A549 (cell line): ENCODE measurements around the gene IFNL2. TPM values are rescaled to one million over a fixed set of nuclear protein-coding genes. Genes with fewer than 3 reads are reported as not detected.

ENCODE experiments used
- ATAC-seq, 2 experiments: fragments of 200-7000 bp in 1 of 2; fragments of >200 bp in 1 of 2; cut with Nextera tagmentation in 1 of 2; cut with Tn5 transposase in 1 of 2; 3 replicates each; pipeline versions ENCODE4 v1.8.0 to v1.9.1; 2018 to 2020; ENCODE audit warnings: mild to moderate bottlenecking in 1 of 2, moderate library complexity in 1 of 2
- CTCF ChIA-PET: fragments of 300-600 bp; sonication (Branson Sonifier 250); formaldehyde crosslinking; extraction: SDS; loops from one replicate; lab custom pipeline; 2021; ENCODE audit warnings: antibody characterized with exemption, inconsistent platforms; lab: Yijun Ruan, JAX
- POLR2A ChIA-PET: fragments of 350-600 bp; formaldehyde crosslinking; extraction: SDS; loops from one replicate; lab custom pipeline; 2021; ENCODE audit warnings: antibody characterized with exemption, inconsistent platforms; lab: Yijun Ruan, JAX
- DNase-seq, 2 experiments: peaks; one replicate each; pipeline versions ENCODE4 v3.0.0 to v3.0.0-alpha.2; 2011 to 2016; ENCODE audit warnings: low read depth in 1 of 2, low spot score in 1 of 2
- FAIRE-seq: peaks from 2 replicates; lab custom pipeline; 2011; peaks lifted over from hg19 to GRCh38; lab: Jason Lieb, UNC
- H3K27ac ChIP-seq, 2 experiments: fragments of >200 bp; sonication (Bioruptor Twin); formaldehyde crosslinking; 3 replicates each; pipeline ENCODE4 v1.5.1; 2016 to 2017
- H3K4me1 ChIP-seq: fragments of >200 bp; sonication (Bioruptor Twin); formaldehyde crosslinking; 3 replicates; pipeline ENCODE4 v1.6.1; 2016
- H3K4me2 ChIP-seq: fragments of >200 bp; sonication (Bioruptor Twin); formaldehyde crosslinking; 3 replicates; pipeline ENCODE4 v1.6.1; 2016
- H3K4me3 ChIP-seq: fragments of >200 bp; sonication (Bioruptor Twin); formaldehyde crosslinking; 3 replicates; pipeline ENCODE4 v1.5.1; 2016
- H3K9me3 ChIP-seq: fragments of >200 bp; sonication (Bioruptor Twin); formaldehyde crosslinking; 3 replicates; pipeline ENCODE4 v1.6.1; 2016
- BHLHE40 ChIP-seq: IDR thresholded peaks from 2 replicates; pipeline ENCODE4 v1.6.1; 2012; ENCODE audit warnings: low read depth, low read length, inconsistent platforms
- CBX2 ChIP-seq: fragments of 200-600 bp; sonication (generic); IDR thresholded peaks from 2 replicates; pipeline ENCODE4 v1.6.1; 2016; ENCODE audit warnings: low read depth, mild to moderate bottlenecking, borderline replicate concordance
- FOSB ChIP-seq: fragments of 250-450 bp; sonication (Bioruptor Pico); IDR thresholded peaks from 2 replicates; pipeline ENCODE4 v1.5.0; 2020; ENCODE audit warnings: mild to moderate bottlenecking, moderate library complexity
- GATA3 ChIP-seq: IDR thresholded peaks from 2 replicates; pipeline ENCODE4 v1.6.1; 2012; ENCODE audit warnings: borderline replicate concordance
- HDAC2 ChIP-seq: fragments of 200-600 bp; sonication (generic); IDR thresholded peaks from 2 replicates; pipeline ENCODE4 v1.6.1; 2016
- HES2 ChIP-seq: fragments of >200 bp; sonication (Bioruptor Twin); formaldehyde crosslinking; IDR thresholded peaks from 2 replicates; pipeline ENCODE4 v1.6.1; 2016
- HEYL ChIP-seq: fragments of 250-450 bp; sonication (Bioruptor Pico); IDR thresholded peaks from 2 replicates; pipeline ENCODE4 v1.8.0; 2021; ENCODE audit warnings: mild to moderate bottlenecking, moderate library complexity
- HOXB5 ChIP-seq: fragments of 250-450 bp; sonication (Bioruptor Pico); IDR thresholded peaks from 2 replicates; pipeline ENCODE4 v1.5.0; 2020; ENCODE audit warnings: mild to moderate bottlenecking, moderate library complexity
- MYC ChIP-seq: IDR thresholded peaks from 2 replicates; pipeline ENCODE4 v1.6.1; 2012; ENCODE audit warnings: mild to moderate bottlenecking, inconsistent platforms, low read length, improper control_type of control experiment, borderline replicate concordance
- NFE2L2 ChIP-seq: fragments of 150-350 bp; conservative IDR thresholded peaks from 2 replicates; pipeline ENCODE4 v1.6.1; 2014; ENCODE audit warnings: low read length
- NPAS2 ChIP-seq: fragments of 250-450 bp; sonication (Bioruptor Pico); IDR thresholded peaks from 2 replicates; pipeline ENCODE4 v1.8.0; 2022; ENCODE audit warnings: mild to moderate bottlenecking, moderate library complexity, borderline replicate concordance
- POLR2AphosphoS2 ChIP-seq: conservative IDR thresholded peaks from 2 replicates; pipeline ENCODE4 v1.6.1; 2012; ENCODE audit warnings: low read length, improper control_type of control experiment, inconsistent platforms
- RCOR1 ChIP-seq: fragments of 150-350 bp; IDR thresholded peaks from 2 replicates; pipeline ENCODE4 v1.6.1; 2014; ENCODE audit warnings: antibody characterized with exemption, low read length, low read depth
- TFCP2L1 ChIP-seq: fragments of 250-450 bp; sonication (Bioruptor Pico); IDR thresholded peaks from 2 replicates; pipeline ENCODE4 v1.5.0; 2021; ENCODE audit warnings: mild to moderate bottlenecking
- TP53 ChIP-seq: fragments of 250-450 bp; sonication (Bioruptor Pico); IDR thresholded peaks from 2 replicates; pipeline ENCODE4 v1.5.0; 2021; ENCODE audit warnings: mild to moderate bottlenecking, moderate library complexity
- USF2 ChIP-seq: fragments of 450-650 bp; IDR thresholded peaks from 2 replicates; pipeline ENCODE4 v1.6.1; 2014; ENCODE audit warnings: antibody characterized with exemption
- ZC3H11A ChIP-seq: fragments of 450-650 bp; IDR thresholded peaks from 2 replicates; pipeline ENCODE4 v1.6.1; 2014; ENCODE audit warnings: antibody characterized with exemption, mild to moderate bottlenecking
- ZSCAN20 ChIP-seq: fragments of 250-450 bp; sonication (Bioruptor Pico); IDR thresholded peaks from 2 replicates; pipeline ENCODE4 v1.8.0; 2022; ENCODE audit warnings: mild to moderate bottlenecking, moderate library complexity
- WGBS: methylation state at CpG from one replicate; pipeline ENCODE4 v1.1.6; 2017; ENCODE audit errors: missing lambda C conversion rate; 5-methylcytosine and 5-hydroxymethylcytosine counted together
- polyA plus RNA-seq, 4 experiments: library from polyadenylated mRNA; depleted of rRNA in 3 of 4; stranded (reverse); fragments of >200 nt; fragmentation: RNase III in 1 of 4; extraction: RNeasy Plus Mini Kit Qiagen cat#74134 plus additional on column Dnase treatment in 1 of 4; gene quantifications; 2 replicates in 3 of 4; 3 replicates in 1 of 4; pipeline ENCODE4 v1.2.3, GENCODE V29; 2011 to 2017
- TF ChIP-seq, protein P1 (sequence below): fragments of 200-600 bp; sonication (generic); IDR thresholded peaks from 2 replicates; pipeline ENCODE4 v1.6.1; 2016; ENCODE audit warnings: antibody characterized with exemption, mild to moderate bottlenecking, moderate library complexity
- TF ChIP-seq, protein P2 (sequence below): fragments of 150-350 bp; IDR thresholded peaks from 2 replicates; pipeline ENCODE4 v1.6.1; 2014; ENCODE audit warnings: low read depth, mild to moderate bottlenecking, low read length
- TF ChIP-seq, protein P3 (sequence below): fragments of >200 bp; sonication (Bioruptor Twin); formaldehyde crosslinking; IDR thresholded peaks from 3 replicates; pipeline ENCODE4 v1.5.1; 2016
- TF ChIP-seq, protein P4 (sequence below): fragments of >200 bp; sonication (Bioruptor Twin); formaldehyde crosslinking; IDR thresholded peaks from 3 replicates; pipeline ENCODE4 v1.6.1; 2016

Gene IFNL2
- polyA plus RNA-seq, 2 of the 4 experiments (the other 2 are of a cell fraction): not detected

DNA sequence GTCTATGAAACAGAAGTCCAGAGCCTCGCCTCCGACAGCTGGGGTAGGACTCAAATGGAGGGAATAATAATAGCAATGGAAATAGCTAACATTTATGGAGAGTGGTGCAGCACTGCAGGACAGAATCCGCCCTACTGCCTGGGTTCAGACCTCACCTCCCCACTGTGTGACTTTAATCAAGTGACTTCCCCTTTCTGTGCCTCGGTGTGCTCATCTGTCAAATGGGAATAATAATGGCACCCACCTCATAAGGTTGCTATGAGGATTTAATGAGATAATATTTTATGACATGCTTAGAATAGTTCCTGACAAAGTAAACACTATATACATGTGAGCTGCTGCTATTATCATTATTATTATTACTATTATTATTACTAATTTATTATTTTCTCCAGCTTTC lies 49.3 kb downstream of the IFNL2 start:
- ATAC-seq: no peak
- no peak for TF ChIP-seq POLR2AphosphoS2
- no peak for TF ChIP-seq FOSB
- TF ChIP-seq HEYL (CRISPR knock-in tag): no peak
- TF ChIP-seq BHLHE40: no peak
- no peak for TF ChIP-seq CBX2
- TF ChIP-seq, protein P1, sequence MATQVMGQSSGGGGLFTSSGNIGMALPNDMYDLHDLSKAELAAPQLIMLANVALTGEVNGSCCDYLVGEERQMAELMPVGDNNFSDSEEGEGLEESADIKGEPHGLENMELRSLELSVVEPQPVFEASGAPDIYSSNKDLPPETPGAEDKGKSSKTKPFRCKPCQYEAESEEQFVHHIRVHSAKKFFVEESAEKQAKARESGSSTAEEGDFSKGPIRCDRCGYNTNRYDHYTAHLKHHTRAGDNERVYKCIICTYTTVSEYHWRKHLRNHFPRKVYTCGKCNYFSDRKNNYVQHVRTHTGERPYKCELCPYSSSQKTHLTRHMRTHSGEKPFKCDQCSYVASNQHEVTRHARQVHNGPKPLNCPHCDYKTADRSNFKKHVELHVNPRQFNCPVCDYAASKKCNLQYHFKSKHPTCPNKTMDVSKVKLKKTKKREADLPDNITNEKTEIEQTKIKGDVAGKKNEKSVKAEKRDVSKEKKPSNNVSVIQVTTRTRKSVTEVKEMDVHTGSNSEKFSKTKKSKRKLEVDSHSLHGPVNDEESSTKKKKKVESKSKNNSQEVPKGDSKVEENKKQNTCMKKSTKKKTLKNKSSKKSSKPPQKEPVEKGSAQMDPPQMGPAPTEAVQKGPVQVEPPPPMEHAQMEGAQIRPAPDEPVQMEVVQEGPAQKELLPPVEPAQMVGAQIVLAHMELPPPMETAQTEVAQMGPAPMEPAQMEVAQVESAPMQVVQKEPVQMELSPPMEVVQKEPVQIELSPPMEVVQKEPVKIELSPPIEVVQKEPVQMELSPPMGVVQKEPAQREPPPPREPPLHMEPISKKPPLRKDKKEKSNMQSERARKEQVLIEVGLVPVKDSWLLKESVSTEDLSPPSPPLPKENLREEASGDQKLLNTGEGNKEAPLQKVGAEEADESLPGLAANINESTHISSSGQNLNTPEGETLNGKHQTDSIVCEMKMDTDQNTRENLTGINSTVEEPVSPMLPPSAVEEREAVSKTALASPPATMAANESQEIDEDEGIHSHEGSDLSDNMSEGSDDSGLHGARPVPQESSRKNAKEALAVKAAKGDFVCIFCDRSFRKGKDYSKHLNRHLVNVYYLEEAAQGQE: no peak
- TF ChIP-seq RCOR1: no peak
- ChIA-PET CTCF (interaction anchor here (1.0 to 9.1 kb wide), 4 partner anchors 10 to 208 kb away, joined by 3 to 86 read pairs (median 6); no protein-coding TSS in a partner anchor), POLR2A (no interaction called here)
- no peak overlapping the region for H3K27ac ChIP-seq
- H3K4me1 ChIP-seq: peaks cover 8% of the 10 kb centered on the region
- no peak overlapping the region for H3K4me3 ChIP-seq
- H3K4me2 ChIP-seq: no peak overlapping the region
- 89% methylated on average over 4 of the region's 4 CpGs for WGBS
- no peaks in the 10 kb centered on the region for H3K9me3 ChIP-seq
- DNase-seq: no peak
- FAIRE-seq: no peak

DNA sequence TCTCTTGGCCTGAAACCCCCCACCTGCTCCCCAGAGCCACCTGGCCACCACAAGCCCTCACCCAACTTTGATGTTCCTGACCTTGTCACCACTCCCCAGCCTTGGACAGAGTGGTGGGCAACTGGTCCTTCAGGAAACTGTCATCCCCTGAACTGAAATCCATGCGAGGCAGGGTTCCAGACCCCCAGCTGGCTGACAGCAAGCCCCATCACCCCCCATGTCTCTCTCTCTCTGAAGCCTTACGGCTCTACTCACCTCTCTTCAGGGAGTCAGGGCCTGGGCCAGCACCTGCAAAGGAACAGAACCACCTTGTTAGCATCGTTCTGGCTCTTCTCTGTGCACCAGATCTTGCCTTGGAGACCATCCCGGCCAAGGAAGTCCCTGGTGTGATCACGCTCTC lies 49.9 kb downstream of the IFNL2 start:
- FAIRE-seq (no peak), DNase-seq (no peak), ATAC-seq (no peak)
- H3K4me2 ChIP-seq: no peak overlapping the region
- H3K4me3 ChIP-seq: no peak overlapping the region
- peaks cover 8% of the 10 kb centered on the region for H3K4me1 ChIP-seq
- ChIA-PET CTCF (interaction anchor here (1.0 to 9.1 kb wide), 3 partner anchors 10 to 196 kb away, joined by 3 to 86 read pairs (median 5); no protein-coding TSS in a partner anchor), POLR2A (no interaction called here)
- no peaks in the 10 kb centered on the region for H3K9me3 ChIP-seq
- H3K27ac ChIP-seq: no peak overlapping the region
- WGBS: 92% methylated on average over 5 of the region's 5 CpGs
- TF ChIP-seq HDAC2: no peak
- 0 out of 2 replicates have a peak, but pooled peaks have one; percentile 35 for TF ChIP-seq TP53 (CRISPR knock-in tag)
- TF ChIP-seq HES2: no peak
- TF ChIP-seq, protein P2, sequence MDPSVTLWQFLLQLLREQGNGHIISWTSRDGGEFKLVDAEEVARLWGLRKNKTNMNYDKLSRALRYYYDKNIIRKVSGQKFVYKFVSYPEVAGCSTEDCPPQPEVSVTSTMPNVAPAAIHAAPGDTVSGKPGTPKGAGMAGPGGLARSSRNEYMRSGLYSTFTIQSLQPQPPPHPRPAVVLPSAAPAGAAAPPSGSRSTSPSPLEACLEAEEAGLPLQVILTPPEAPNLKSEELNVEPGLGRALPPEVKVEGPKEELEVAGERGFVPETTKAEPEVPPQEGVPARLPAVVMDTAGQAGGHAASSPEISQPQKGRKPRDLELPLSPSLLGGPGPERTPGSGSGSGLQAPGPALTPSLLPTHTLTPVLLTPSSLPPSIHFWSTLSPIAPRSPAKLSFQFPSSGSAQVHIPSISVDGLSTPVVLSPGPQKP: no peak
- no peak for TF ChIP-seq ZSCAN20 (CRISPR knock-in tag)

DNA sequence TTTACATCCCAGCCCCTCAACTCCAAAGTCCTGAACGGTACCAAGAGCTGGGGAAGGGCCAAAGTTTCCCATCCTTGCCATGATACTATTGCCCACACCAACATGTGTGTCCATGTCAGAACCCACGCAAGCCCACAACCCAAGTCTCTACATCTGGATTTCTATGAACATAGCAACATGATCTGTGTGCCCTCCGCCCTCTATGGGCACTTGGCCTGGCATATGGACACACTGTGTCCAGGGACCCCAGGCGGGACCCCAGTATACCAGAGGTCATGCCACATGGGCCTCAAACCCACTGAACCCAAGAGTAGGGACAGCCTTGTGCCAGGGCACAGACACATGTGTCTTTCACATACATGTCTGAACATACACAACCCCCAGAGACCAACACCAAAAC lies 50.5 kb downstream of the IFNL2 start:
- no peaks in the 10 kb centered on the region for H3K9me3 ChIP-seq
- ChIA-PET POLR2A (no interaction called here), CTCF (interaction anchor here (1.0 to 9.1 kb wide), 3 partner anchors 9 to 196 kb away, joined by 3 to 86 read pairs (median 5); no protein-coding TSS in a partner anchor)
- peaks cover 8% of the 10 kb centered on the region for H3K4me1 ChIP-seq
- no peak overlapping the region for H3K4me2 ChIP-seq
- FAIRE-seq: peak; percentile 68
- H3K27ac ChIP-seq: no peak overlapping the region
- WGBS: 93% methylated on average over 4 of the region's 4 CpGs
- TF ChIP-seq, protein P3, sequence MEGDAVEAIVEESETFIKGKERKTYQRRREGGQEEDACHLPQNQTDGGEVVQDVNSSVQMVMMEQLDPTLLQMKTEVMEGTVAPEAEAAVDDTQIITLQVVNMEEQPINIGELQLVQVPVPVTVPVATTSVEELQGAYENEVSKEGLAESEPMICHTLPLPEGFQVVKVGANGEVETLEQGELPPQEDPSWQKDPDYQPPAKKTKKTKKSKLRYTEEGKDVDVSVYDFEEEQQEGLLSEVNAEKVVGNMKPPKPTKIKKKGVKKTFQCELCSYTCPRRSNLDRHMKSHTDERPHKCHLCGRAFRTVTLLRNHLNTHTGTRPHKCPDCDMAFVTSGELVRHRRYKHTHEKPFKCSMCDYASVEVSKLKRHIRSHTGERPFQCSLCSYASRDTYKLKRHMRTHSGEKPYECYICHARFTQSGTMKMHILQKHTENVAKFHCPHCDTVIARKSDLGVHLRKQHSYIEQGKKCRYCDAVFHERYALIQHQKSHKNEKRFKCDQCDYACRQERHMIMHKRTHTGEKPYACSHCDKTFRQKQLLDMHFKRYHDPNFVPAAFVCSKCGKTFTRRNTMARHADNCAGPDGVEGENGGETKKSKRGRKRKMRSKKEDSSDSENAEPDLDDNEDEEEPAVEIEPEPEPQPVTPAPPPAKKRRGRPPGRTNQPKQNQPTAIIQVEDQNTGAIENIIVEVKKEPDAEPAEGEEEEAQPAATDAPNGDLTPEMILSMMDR: no peak
- TF ChIP-seq ZC3H11A: no peak
- TF ChIP-seq NFE2L2: no peak
- no peak for TF ChIP-seq NPAS2 (CRISPR knock-in tag)
- no peak for TF ChIP-seq USF2
- TF ChIP-seq, protein P4, sequence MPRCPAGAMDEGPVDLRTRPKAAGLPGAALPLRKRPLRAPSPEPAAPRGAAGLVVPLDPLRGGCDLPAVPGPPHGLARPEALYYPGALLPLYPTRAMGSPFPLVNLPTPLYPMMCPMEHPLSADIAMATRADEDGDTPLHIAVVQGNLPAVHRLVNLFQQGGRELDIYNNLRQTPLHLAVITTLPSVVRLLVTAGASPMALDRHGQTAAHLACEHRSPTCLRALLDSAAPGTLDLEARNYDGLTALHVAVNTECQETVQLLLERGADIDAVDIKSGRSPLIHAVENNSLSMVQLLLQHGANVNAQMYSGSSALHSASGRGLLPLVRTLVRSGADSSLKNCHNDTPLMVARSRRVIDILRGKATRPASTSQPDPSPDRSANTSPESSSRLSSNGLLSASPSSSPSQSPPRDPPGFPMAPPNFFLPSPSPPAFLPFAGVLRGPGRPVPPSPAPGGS: no peak
- no peak for TF ChIP-seq MYC
- no peak for TF ChIP-seq BHLHE40
- no peak for TF ChIP-seq POLR2AphosphoS2
- no peak for TF ChIP-seq HOXB5 (CRISPR knock-in tag)
- TF ChIP-seq GATA3: no peak
- no peak for TF ChIP-seq TFCP2L1 (CRISPR knock-in tag)
- TF ChIP-seq, all 56 proteins: peak for 0
- no peak overlapping the region for H3K4me3 ChIP-seq
- ATAC-seq (no peak), DNase-seq (no peak)
